GM21367 (cell line): ENCODE data around the gene BMP7.

Experiments used
- ATAC-seq: cut with Tn5 transposase; IDR thresholded peaks from one replicate; pipeline ENCODE4 v1.9.1; 2021; ENCODE audit not compliant: unreplicated experiment

Gene BMP7

DNA sequence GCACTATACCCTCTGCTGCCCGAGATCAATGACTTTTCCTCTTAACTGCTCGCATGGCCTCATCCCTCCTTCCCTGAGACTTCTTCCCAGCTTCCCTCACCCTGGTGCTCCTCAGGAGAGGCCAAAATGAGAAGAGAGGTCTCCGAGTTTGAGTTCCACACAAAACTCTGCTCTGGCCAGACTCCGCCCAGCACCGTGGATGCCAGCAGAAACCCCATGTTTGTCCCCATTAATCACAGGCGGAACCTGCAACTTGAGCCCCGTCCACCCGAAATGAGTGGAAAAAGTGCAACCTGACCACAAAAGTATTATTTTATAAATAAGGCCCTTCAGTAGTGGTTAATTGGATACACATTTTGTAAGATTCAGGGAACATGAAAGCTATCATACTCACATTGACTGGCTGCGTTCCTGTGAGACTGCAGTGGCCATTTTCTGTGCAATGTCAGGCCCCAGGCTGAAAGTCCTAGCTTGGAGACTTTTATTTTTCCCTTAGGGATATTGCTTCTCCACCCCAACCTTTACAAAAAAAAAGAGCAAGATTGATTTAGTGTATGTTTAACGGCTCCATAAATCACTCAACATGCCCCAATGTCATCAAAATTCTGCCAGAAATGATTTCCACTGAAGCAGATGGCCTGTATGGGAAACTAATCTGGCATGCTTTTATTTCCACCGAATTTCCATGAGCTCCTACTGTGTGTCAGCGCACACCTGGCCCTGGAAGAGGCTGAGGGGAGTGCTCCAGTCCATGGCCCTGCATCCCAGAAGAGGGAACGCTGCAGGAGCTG is 134.6 kb downstream of the BMP7 start:
- no peak for ATAC-seq

DNA sequence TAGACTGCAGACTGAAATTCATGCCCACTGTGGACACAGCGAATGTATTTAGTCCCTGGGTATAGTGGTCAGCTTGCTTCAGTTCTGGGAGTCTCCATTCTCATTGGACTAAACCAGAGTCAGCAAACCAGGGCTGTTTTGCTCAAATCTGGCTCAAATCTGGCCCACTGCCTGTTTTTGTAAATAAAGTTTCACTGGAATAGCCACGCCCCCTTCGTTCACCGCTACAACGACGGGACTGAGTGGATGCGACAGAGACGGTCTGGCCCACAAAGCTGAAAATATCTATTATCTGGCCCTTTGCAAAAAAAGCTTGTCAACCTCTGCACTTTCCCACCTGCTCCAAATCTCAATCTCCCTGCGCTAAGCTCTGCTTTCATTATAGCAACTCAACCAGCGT is 135.4 kb downstream of the BMP7 start:
- ATAC-seq = no peak

DNA sequence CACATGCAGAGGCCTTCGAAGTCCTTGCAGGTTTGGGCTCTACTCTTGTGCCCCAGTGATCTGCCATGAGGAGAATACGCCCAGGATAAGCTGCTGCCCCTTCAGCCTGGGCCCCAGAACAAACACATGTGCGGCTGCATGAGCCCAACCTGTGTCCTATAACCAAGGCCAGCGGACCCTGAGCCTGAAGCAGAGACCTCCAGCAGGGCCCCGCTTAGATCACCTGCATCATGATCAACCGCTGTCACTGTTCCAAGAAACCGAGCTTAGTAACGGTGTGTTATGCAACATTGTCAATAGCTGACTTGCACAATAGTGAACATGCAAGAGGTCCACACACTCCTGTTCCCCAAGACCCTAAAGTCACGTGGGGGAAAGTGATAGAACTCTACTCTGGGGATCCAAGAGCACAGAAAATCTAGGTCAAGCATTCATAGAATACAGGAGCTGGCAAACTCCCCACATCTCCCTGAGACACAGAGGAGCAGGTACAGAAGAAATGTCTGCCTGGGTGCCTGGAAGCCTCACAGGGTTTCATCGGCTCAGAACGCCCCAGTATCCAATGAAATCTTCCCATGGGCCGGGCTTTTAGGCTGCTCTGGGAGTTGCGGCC is 136.2 kb downstream of the BMP7 start:
- ATAC-seq = no peak

DNA sequence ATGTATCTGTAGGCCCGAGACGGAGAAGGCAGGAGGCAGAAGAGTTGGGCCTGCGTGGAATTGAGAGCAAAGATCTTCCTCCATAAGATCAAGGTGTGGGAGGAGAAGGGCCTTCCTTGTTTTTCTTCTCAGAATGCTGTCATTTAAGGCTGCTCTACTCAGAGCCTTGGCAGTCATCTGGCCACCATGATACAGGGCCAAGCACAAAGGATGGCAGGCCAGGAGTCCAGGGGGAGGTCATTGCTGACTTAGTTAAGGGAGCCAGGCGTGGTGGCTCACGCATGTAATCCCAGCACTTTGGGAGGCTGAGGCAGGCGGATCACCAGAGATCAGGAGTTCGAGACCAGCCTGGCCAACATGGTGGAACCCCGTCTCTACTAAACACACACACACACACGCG is 137.1 kb downstream of the BMP7 start:
- ATAC-seq = no peak

DNA sequence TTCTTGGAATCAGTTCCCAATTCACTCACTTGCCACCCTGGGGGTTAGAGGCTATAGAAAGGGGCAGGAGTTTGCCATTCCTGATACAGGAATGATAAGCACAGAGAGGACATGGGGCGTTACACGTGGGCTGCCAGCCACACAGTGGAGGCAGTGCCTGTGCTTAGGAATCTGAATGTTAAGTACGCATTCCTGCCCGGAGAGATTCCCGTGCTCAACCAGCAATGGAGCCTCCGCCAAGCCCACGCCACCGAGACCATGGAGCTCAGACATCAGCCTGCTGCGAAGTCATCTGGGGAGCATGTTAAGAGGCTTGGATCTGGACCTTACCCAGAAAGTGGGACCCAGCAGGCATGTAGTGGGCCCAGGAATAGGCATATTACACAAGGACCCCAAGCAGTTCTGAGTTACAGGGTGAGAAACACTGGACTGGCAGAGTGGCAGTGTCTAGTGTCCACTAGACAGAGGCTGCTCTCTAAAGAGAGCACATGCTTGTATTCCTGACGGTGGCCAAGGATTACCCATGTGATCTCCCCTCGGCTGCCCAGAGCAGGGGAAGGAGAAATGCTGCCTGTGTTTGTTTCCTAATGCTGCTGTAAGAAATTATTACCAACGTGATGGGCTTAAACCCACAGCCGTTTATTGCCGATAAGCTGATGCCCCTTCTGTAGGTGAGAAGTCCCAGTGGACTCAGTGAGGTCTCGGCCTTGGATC is 138.2 kb downstream of the BMP7 start:
- ATAC-seq = no peak

DNA sequence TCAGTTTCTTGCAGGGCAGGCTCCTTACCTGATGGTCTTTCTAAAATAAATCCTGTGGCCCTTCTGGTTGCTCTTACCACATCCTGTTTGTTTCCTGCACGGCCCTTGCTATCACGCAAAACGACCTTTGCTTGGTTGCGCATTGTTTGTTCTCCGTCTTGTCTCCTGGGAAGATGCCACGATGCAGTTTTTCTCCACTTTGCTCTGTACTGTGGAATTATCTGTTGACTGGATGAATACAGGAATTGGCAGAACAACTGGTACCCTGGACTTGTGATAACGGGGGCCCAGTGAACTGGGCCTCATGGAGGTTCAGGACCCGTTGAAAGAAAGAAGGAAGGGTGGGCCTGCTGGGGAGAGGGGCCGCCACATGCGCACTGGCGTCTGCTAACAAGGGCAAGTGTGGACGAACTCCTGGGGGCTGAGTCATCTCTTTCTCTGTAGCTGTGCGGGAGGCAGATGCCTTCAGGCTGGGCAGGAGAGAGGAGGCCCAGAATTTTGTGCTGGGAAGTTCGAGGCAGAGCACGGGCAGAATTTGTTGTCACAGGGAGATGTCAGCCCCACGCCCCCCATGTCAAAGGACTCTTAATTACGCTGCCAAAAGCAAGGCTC is 139.9 kb downstream of the BMP7 start:
- ATAC-seq = no peak

DNA sequence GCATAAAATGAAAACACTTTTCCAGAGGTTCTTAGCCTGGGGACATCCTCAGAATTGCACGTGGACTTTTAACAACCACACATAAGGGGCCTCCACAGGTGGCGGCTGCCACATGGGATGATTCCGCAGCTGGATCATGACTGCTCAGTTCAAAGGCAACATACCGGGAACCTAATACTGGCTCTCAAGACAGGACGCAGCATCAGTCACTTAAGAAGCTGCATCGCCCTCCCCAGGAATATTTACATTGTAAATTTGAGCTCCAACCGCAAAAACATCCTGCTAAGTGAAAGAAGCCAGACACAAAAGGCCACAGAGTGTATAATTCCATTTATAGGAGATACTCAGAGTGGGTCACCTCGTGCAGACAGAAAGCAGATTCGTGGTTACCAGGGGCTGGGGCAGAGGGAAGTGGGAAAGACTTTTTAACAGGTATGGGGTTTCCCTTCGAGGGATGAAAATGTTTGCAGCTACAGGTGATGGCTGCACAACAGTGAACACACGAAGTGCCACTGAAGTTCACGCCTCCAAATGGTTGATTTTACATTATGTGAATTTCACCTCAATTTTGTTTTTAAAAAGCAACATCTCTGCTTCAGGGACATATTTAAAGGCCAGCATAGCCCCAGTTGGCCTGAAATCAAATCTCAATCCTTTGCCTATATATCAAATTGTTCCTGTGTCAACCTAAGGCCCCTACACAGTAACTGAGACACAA is 141.5 kb downstream of the BMP7 start:
- ATAC-seq = no peak

DNA sequence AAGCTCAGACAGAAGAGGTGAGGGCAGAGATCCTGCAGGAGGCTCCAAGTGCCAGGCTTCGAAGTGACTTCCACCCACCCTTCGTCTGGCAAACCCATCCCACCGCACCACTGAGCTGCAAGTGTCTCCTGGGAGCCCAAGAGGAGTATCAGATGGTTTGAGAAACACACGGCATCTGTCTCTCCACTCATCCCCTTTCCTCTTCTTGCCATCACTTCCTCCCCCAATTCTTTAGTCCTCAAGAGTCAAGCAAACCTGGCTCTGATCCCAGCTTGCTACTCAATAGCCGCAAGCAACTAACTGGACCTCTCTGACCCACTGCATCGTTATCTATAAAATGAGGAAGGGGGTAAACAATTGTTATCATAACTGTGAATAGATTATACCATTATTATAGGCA is 142.1 kb downstream of the BMP7 start:
- ATAC-seq = no peak

DNA sequence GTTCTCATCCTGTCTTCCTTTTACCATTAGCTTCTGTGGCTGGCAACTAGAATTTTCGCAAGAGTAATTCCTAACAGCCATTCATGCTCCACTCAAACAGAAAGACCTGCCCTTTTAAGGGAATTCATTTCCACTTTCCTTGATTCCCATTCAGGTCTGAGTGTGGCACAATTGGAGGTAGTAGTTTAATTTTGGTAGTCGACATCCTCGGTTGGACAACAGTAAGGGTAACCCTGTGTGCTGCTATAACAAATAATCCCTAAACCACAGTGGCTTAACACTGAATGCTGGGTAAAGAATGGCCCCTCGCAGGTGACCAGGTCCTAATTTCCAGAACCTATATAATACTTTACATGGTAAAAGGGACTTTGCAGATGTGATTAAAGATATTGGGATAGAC is 142.9 kb downstream of the BMP7 start:
- no peak for ATAC-seq

DNA sequence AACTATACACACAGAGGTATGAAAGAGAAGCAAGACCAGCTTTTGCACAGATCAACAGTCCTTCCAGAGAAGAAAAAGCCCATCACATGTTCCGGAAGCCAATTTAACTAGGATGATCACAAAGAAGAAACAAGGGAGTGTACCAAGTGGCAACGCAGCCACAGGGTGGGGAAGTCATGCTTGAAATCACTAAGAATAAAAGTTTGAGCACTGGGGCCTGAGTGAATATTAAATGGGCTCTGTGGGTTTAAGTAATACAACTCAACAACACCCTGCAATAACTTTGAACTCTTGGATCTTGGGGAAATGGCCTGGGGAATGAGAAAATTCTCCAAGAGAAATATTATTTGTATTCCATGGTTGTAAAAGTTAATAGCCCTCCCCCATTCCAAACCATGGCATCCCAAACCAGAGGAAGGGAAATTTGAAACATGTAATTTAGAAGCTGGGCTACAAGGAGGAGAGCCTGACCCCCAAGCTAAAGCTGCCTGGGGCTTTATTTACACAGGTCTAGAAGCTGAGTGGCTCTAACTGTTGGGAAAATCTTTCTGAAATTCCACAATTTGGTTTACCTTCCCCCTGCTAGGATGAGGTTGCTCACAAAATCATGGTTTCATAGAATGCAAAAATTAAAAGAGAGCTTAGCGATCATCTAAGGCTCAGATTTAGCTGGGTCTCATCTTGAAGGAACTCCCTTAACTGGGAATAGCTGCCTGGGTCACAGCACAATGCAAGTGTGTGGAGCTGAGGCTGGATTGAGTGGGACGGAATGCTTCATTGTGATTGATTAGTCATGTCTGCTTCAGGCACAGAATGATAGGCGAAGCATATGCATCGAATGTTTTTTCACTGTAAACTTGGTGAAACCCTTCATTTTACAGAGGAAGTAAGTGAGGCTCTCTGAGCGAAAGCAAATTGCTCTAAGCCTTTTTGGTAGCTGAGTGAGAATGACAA is 143.6 kb downstream of the BMP7 start:
- no peak for ATAC-seq

DNA sequence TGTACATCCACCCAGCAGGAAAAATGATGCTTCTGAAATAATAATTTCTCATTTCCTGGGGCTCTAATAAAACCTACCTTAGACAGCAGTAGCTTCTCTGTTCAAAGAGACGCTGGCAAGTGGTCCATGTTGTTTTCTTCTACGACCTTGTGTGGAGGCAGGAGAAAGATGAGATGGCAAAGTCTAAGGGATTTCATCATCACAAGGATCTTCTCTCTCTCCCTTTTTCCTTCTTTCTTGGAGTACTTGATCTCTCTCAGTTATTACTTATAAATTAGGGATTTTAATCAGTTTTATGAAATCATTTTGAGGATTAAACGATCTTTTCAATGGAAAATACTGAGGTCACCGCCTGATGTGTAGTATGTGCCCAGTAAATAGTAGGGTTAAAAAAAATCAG is 147.5 kb downstream of the BMP7 start:
- no peak for ATAC-seq
